ENCODE results near the gene FBXL2.
"Not testable (repeated sequence)": the region's sequence is repeated elsewhere in the genome, so short reads cannot be mapped to it uniquely, and the experiment has no call there.

The FBXL2 gene

GRCh38 chr3:33317963-33318709 is 40.9 kb downstream of the FBXL2 start:
- no peak for DNase-seq

GRCh38 chr3:33318710-33319380 is 41.6 kb downstream of the FBXL2 start:
- DNase-seq, result no peak

GRCh38 chr3:33322412-33322811 is 45.2 kb downstream of the FBXL2 start:
- DNase-seq, result no peak

- DNase-seq, result no peak
These were observed 54.2 kb downstream of the FBXL2 start for GRCh38 chr3:33331414-33331813.

- DNase-seq, result no peak
These were observed 57.1 kb downstream of the FBXL2 start for GRCh38 chr3:33334364-33334763.

- not testable (repeated sequence) for DNase-seq
These were observed 61.8 kb downstream of the FBXL2 start for GRCh38 chr3:33338936-33339465.

GRCh38 chr3:33339758-33340157 is 62.5 kb downstream of the FBXL2 start:
- DNase-seq, result no peak

GRCh38 chr3:33355611-33356010 is 78.4 kb downstream of the FBXL2 start:
- DNase-seq, result no peak

- no peak for DNase-seq
These were observed 81.0 kb downstream of the FBXL2 start for GRCh38 chr3:33358172-33358781.

GRCh38 chr3:33360136-33360825 is 83.0 kb downstream of the FBXL2 start:
- no peak for DNase-seq

GRCh38 chr3:33363113-33363800 is 86.0 kb downstream of the FBXL2 start:
- no peak for DNase-seq

GRCh38 chr3:33364060-33364459 is 86.8 kb downstream of the FBXL2 start:
- no peak for DNase-seq

- DNase-seq, result no peak
These were observed 87.4 kb downstream of the FBXL2 start for GRCh38 chr3:33364531-33365128.

- DNase-seq, result peak; percentile 35
These were observed 95.2 kb downstream of the FBXL2 start for GRCh38 chr3:33372218-33373081.

- DNase-seq, result no peak
These were observed 95.8 kb downstream of the FBXL2 start for GRCh38 chr3:33373082-33373437.

- no peak for DNase-seq
These were observed 100.2 kb downstream of the FBXL2 start for GRCh38 chr3:33377489-33377888.

- DNase-seq, result no peak
These were observed 100.7 kb downstream of the FBXL2 start for GRCh38 chr3:33377931-33378330.

- DNase-seq, result no peak
These were observed 103.4 kb downstream of the FBXL2 start for GRCh38 chr3:33380653-33381052.

- no peak for DNase-seq
These were observed 106.7 kb downstream of the FBXL2 start for GRCh38 chr3:33383951-33384350.

- DNase-seq, result peak; percentile 6
These were observed 108.2 kb downstream of the FBXL2 start for GRCh38 chr3:33385423-33385822.

GRCh38 chr3:33386631-33387030 is 109.4 kb downstream of the FBXL2 start:
- DNase-seq, result no peak
